Subcutaneous adipose tissue (tissue), 4 donors: ENCODE measurements around the gene IFNGR2. TPM values are rescaled to one million over a fixed set of nuclear protein-coding genes. Genes with fewer than 3 reads are reported as not detected.

Experiments used
- total RNA-seq, 4 donors: library from RNA; depleted of rRNA; stranded (reverse); fragments of >200 nt; gene quantifications; one replicate each; pipeline ENCODE4 v1.1.0, GENCODE V29; 2016
- TF ChIP-seq, protein P1 (sequence below): fragments of 450-650 bp; IDR thresholded peaks from one replicate; pipeline ENCODE4 v1.5.1; 2016; ENCODE audit warnings: low read depth, mild to moderate bottlenecking, control low read depth, antibody characterized with exemption, moderate library complexity

The IFNGR2 gene
- total RNA-seq, 4 donors from 2014 or later: 64.2 to 208 (median 106) TPM

GRCh38 chr21:33477066-33477465 is 73.9 kb downstream of the IFNGR2 start:
- TF ChIP-seq, protein P1, sequence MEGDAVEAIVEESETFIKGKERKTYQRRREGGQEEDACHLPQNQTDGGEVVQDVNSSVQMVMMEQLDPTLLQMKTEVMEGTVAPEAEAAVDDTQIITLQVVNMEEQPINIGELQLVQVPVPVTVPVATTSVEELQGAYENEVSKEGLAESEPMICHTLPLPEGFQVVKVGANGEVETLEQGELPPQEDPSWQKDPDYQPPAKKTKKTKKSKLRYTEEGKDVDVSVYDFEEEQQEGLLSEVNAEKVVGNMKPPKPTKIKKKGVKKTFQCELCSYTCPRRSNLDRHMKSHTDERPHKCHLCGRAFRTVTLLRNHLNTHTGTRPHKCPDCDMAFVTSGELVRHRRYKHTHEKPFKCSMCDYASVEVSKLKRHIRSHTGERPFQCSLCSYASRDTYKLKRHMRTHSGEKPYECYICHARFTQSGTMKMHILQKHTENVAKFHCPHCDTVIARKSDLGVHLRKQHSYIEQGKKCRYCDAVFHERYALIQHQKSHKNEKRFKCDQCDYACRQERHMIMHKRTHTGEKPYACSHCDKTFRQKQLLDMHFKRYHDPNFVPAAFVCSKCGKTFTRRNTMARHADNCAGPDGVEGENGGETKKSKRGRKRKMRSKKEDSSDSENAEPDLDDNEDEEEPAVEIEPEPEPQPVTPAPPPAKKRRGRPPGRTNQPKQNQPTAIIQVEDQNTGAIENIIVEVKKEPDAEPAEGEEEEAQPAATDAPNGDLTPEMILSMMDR: no peak

DNA sequence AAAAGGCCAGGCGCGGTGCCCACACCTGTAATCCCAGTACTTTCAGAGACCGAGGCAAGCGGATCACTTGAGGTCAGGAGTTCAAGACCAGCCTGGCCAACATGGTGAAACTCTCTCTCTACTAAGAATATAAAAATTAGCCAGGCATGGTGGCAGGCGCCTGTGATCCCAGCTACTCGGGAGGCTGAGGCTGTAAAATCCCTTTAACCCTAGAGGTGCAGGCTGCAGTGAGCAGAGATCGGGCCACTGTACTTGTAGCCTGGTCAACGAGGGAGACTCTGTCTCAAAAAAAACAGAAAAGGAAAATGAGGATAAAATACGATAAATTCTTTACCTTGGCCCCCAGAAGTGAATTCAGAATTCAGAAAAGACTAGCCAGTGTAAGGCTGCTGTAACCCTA is 75.0 kb downstream of the IFNGR2 start:
- TF ChIP-seq, protein P1: no peak

- TF ChIP-seq, protein P1: no peak
These were observed 75.9 kb downstream of the IFNGR2 start for GRCh38 chr21:33478935-33479678.

GRCh38 chr21:33479679-33480480 is 76.7 kb downstream of the IFNGR2 start, which contains the start of gene TMEM50B:
TMEM50B (minus strand) TSS chr21:33479974; CDS start chr21:33468885, 11,089 bp downstream.
- TF ChIP-seq, protein P1: no peak

GRCh38 chr21:33480481-33481103 is 77.4 kb downstream of the IFNGR2 start:
- TF ChIP-seq, protein P1: no peak

DNA sequence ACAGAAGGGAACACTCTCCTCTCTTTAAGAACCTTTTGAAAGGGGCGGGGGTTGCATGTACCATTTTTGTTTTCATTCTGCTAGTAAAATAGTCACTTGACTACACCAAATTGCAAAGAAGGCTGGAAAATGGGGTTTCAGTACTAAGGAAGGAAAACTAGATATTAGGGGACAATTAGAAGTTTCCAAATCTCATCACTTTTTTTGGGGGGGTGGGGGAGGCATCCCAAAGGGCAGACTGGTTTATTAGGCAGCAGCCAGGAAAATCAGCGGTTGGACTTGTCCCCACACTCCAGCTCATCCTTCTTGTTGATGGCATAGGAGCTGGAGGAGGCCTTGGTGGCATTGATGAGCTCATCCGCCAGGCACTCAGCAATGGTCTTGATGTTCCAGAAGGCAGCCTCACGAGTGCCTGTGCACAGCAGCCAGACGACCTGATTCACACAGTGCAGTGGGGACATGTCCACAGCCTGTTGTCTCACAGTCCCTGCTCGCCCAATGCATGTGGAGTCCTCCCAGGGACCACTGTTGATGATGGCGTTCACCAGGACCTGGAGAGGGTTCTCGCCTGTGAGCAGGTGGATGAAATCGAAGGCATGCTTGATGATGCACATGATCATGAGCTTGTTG is 78.2 kb downstream of the IFNGR2 start:
- TF ChIP-seq, protein P1: no peak

Other genes with a start within 250 kb of the IFNGR2 start
- gene IFNAR2, start 173.5 kb upstream of the IFNGR2 start, total RNA-seq: 10 to 100 TPM; 12.6 to 41.5 (median 13.8) TPM
- 10 to 100 TPM; 19.8 to 83.8 (median 35.1) TPM for gene IL10RB, start 137.0 kb upstream of the IFNGR2 start, total RNA-seq
- 10 to 100 TPM; 32.4 to 75.7 (median 45.4) TPM for gene IFNAR1, start 78.4 kb upstream of the IFNGR2 start, total RNA-seq
- 10 to 100 TPM; 51.5 to 94.7 (median 81.8) TPM for gene TMEM50B, start 76.6 kb downstream of the IFNGR2 start, total RNA-seq
- gene DNAJC28, start 88.3 kb downstream of the IFNGR2 start, total RNA-seq: 1 to 10 TPM; 1.3 to 2.7 (median 1.6) TPM
- 100 to 1,000 TPM in 3 of 4 donors, 10 to 100 TPM in 1; 92.9 to 192 (median 128) TPM for gene GART, start 138.7 kb downstream of the IFNGR2 start, total RNA-seq
- 100 to 1,000 TPM; 223 to 312 (median 267) TPM for gene SON, start 139.6 kb downstream of the IFNGR2 start, total RNA-seq
- gene DONSON, start 185.3 kb downstream of the IFNGR2 start, total RNA-seq: 10 to 100 TPM in 3 of 4 donors, 1 to 10 TPM in 1; 7.3 to 23.8 (median 11.1) TPM
- 10 to 100 TPM; 45.9 to 85.6 (median 69.2) TPM for gene CRYZL1, start 238.3 kb downstream of the IFNGR2 start, total RNA-seq
- 100 to 1,000 TPM; 110 to 241 (median 116) TPM for gene ITSN1, start 239.1 kb downstream of the IFNGR2 start, total RNA-seq